Anterior cingulate cortex (tissue), 58 donors: ENCODE measurements around the gene CEP70.
A peak's percentile ranks its signal among the peaks of the same experiment; 100 is the strongest.
"Not testable (repeated sequence)": the region's sequence is repeated elsewhere in the genome, so short reads cannot be mapped to it uniquely, and the experiment has no call there.

ENCODE experiments used
- DNase-seq, 58 donors: peaks; one replicate each; lab custom pipeline; 2025; lab: John Stamatoyannopoulos, UW

Gene CEP70

GRCh38 chr3:138521445-138521844, 72.6 kb downstream of the CEP70 start:
- DNase-seq = not testable (repeated sequence)

- no peak for DNase-seq
Measured at GRCh38 chr3:138513090-138513843, 80.8 kb downstream of the CEP70 start.

GRCh38 chr3:138511945-138512344, 82.1 kb downstream of the CEP70 start:
- DNase-seq = no peak

GRCh38 chr3:138509586-138509985, 84.5 kb downstream of the CEP70 start:
- no peak for DNase-seq

- DNase-seq = no peak
Measured at GRCh38 chr3:138507524-138507923, 86.5 kb downstream of the CEP70 start.

GRCh38 chr3:138498991-138499390, 95.1 kb downstream of the CEP70 start:
- DNase-seq = no peak

- DNase-seq = no peak
Measured at GRCh38 chr3:138497851-138498250, 96.2 kb downstream of the CEP70 start.

GRCh38 chr3:138497021-138497420, 97.0 kb downstream of the CEP70 start:
- no peak for DNase-seq

- DNase-seq = no peak
Measured at GRCh38 chr3:138496436-138496835, 97.6 kb downstream of the CEP70 start.

- not testable (repeated sequence) for DNase-seq
Measured at GRCh38 chr3:138495638-138496037, 98.4 kb downstream of the CEP70 start.

- peak in 2 of 58 donors; percentile 6 to 14 for DNase-seq
Measured at GRCh38 chr3:138494607-138494929, 99.5 kb downstream of the CEP70 start.

GRCh38 chr3:138493804-138494606, 100.1 kb downstream of the CEP70 start:
- DNase-seq = no peak

- no peak for DNase-seq
Measured at GRCh38 chr3:138492980-138493675, 100.9 kb downstream of the CEP70 start.

- no peak for DNase-seq
Measured at GRCh38 chr3:138491971-138492370, 102.1 kb downstream of the CEP70 start.

GRCh38 chr3:138486580-138486979, 107.5 kb downstream of the CEP70 start:
- not testable (repeated sequence) for DNase-seq

- not testable (repeated sequence) for DNase-seq
Measured at GRCh38 chr3:138484672-138485071, 109.4 kb downstream of the CEP70 start.

- peak in 4 of 58 donors; percentile 12 to 17 (median 15) for DNase-seq
Measured at GRCh38 chr3:138479438-138479863, 114.6 kb downstream of the CEP70 start.

GRCh38 chr3:138477801-138478200, 116.3 kb downstream of the CEP70 start:
- no peak for DNase-seq

GRCh38 chr3:138477120-138477519, 116.9 kb downstream of the CEP70 start:
- no peak for DNase-seq

GRCh38 chr3:138476526-138476925, 117.5 kb downstream of the CEP70 start:
- DNase-seq = no peak

GRCh38 chr3:138474163-138474562, 119.9 kb downstream of the CEP70 start:
- no peak for DNase-seq
